Upper lobe of right lung (tissue), 1 donor: ENCODE results near the gene FBXL14. TPM values are rescaled to one million over a fixed set of nuclear protein-coding genes. Genes with fewer than 3 reads are reported as not detected.
A peak's percentile ranks its signal among the peaks of the same experiment; 100 is the strongest.

Source experiments
- ATAC-seq: fragments of 200-7000 bp; cut with Tn5 transposase; one replicate; pipeline ENCODE4 v1.9.1; 2020; ENCODE audit warnings: mild to moderate bottlenecking, moderate library complexity
- DNase-seq: peaks from one replicate; pipeline ENCODE4 v3.0.0-alpha.2; 2020
- H3K27ac ChIP-seq: fragments of 200-600 bp; one replicate; pipeline ENCODE4 v1.8.0; 2022
- H3K27me3 ChIP-seq: fragments of 200-600 bp; one replicate; pipeline ENCODE4 v1.8.0; 2022; ENCODE audit warnings: mild to moderate bottlenecking
- H3K36me3 ChIP-seq: fragments of 200-600 bp; one replicate; pipeline ENCODE4 v1.8.0; 2022
- H3K4me1 ChIP-seq: fragments of 200-600 bp; one replicate; pipeline ENCODE4 v1.8.0; 2022
- H3K4me3 ChIP-seq: fragments of 200-600 bp; one replicate; pipeline ENCODE4 v1.8.0; 2022; ENCODE audit warnings: mild to moderate bottlenecking
- H3K9me3 ChIP-seq: fragments of 200-600 bp; one replicate; pipeline ENCODE4 v1.8.0; 2022
- intact Hi-C: fragments of 100-400 bp; cut with DNase I; formaldehyde crosslinking; loops from one replicate; pipeline ENCODE4 v1.11.0; 2022
- total RNA-seq: library from RNA; stranded (reverse); fragmentation: NEBNext Ultra II Directional; extraction: Animal tissue kit (Norgen Biotek cat#: 25700); gene quantifications from one replicate; pipeline ENCODE4 v1.2.1, GENCODE V29; 2021
- TF ChIP-seq, protein P1 (sequence below): fragments of 200-600 bp; IDR thresholded peaks from one replicate; pipeline ENCODE4 v1.8.0; 2022; ENCODE audit warnings: antibody characterized with exemption
- donor health status: DM: no; HTN: yes; CAD: no; lungs with severe emphysema.

FBXL14 gene
- total RNA-seq, 1 donor from 2014 or later = 17.3 TPM

DNA sequence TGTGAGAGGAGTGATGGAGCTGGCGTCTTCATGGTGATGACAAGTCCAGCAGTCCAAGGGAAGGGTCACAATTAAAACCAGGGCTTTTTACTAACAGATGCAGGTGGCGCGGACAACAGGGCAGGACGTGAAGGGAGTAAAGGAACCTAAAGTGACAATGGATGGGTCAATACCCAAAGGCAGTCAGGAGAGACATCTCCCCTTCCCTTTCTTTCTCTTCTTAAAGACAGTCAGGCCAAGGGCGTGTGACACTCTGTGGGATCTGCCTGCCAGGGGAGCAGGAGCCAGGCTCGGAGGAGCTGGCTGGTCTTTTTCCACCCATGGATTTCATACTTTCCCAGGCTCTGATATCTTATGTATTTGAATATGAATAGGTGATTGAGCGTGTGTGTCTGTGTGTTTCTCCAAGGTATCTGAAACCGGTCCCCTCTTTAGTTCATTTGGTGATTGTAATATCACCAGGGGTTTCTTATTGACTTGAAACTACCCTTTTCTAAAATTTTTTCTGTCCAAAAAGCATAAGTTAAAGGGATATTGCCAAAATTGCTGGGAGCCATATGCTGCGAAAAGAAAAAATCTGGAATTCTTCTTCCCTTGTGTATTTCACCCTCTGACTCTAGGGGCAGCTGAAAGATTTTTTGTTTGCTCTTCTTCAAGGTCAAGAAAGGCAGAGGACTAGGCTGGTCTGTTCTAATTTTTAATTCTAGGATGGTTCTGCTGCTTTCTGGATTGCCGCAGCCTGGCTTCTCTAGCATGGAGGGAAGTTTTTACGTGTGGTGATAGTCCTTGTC is 61.8 kb downstream of the FBXL14 start:
- Histone ChIP-seq H3K27ac (no peak overlapping the region), H3K4me1 (peaks cover 4% of the 10 kb centered on the region), H3K36me3 (no peaks in the 10 kb centered on the region), H3K27me3 (peaks cover 27% of the 10 kb centered on the region), H3K9me3 (no peaks in the 10 kb centered on the region), H3K4me3 (no peak overlapping the region)
- ATAC-seq (no peak), DNase-seq (no peak)
- intact Hi-C loops = no loop called here
- TF ChIP-seq, protein P1, sequence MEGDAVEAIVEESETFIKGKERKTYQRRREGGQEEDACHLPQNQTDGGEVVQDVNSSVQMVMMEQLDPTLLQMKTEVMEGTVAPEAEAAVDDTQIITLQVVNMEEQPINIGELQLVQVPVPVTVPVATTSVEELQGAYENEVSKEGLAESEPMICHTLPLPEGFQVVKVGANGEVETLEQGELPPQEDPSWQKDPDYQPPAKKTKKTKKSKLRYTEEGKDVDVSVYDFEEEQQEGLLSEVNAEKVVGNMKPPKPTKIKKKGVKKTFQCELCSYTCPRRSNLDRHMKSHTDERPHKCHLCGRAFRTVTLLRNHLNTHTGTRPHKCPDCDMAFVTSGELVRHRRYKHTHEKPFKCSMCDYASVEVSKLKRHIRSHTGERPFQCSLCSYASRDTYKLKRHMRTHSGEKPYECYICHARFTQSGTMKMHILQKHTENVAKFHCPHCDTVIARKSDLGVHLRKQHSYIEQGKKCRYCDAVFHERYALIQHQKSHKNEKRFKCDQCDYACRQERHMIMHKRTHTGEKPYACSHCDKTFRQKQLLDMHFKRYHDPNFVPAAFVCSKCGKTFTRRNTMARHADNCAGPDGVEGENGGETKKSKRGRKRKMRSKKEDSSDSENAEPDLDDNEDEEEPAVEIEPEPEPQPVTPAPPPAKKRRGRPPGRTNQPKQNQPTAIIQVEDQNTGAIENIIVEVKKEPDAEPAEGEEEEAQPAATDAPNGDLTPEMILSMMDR = no peak

DNA sequence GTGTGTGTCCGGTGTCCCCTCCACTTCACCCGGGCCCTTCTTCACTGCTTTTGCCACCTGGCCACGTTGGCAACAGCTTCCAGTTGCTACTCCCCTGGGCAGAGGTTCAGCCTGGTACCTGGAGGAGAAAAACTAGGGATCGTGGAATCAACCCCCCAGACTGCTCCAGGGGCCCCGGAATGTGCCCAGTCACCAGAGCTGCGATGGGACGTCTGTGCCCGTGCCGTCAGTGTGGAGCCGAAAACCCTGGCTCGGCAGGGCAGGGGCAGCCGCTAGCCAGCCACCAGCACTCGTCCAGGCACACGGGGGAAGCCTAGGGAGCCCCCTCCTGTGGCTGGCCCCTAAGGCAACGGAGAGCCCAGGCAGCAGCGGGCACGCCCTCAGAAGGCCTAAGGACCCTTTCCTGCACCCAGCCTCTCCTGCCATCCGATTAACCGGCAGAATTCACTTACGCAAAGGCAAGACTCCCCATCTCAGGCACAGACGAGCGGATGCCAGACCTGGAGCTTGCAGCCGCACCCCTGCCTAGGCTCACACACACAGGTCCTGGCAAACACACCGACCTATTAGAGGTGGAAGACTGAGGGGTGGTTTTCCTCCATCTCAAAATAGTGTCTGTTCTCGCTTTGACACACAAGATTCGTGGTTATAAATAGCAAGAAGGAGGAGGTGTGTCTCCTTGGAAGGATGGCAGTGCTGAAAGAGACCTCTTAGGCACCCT is 62.6 kb downstream of the FBXL14 start:
- Histone ChIP-seq H3K9me3 (no peaks in the 10 kb centered on the region), H3K4me3 (peak overlapping the region; percentile 42), H3K36me3 (no peaks in the 10 kb centered on the region), H3K4me1 (peaks cover 4% of the 10 kb centered on the region), H3K27me3 (peaks cover 27% of the 10 kb centered on the region), H3K27ac (no peak overlapping the region)
- TF ChIP-seq, protein P1 = no peak
- DNase-seq = peak; percentile 58
- no peak for ATAC-seq
- intact Hi-C loops = no loop called here

DNA sequence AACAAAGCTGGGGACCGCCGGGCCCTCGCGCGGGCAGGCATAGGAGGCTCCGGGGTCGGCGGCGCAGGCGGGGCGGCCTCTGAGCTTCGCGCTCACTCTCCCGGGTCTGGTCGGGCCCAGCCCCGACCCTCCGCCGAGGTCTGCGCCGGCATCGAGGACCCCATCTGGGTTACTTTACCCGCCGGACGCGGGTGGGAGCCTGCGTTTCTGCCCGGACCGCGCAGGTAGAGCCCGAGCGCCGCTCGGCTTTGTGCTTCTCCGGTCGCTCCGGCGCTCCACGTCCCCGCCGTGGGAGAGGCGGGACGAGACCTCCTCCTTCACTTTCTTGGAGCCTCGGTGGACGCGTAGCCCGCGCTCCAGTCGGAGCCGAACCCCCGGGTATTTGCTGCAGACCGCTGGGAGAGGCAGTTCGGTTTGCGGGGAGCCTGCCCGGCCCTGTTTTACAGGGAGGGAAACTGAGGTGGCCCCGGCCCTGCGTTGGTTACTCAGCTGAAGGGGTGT is 63.2 kb downstream of the FBXL14 start:
- H3K27ac ChIP-seq = no peak overlapping the region
- H3K9me3 ChIP-seq = no peaks in the 10 kb centered on the region
- no peaks in the 10 kb centered on the region for H3K36me3 ChIP-seq
- H3K4me3 ChIP-seq = peak overlapping the region; percentile 42
- DNase-seq (peak; percentile 66), ATAC-seq (peak; percentile 11)
- TF ChIP-seq, protein P1 = no peak
- intact Hi-C loops = no loop called here
- H3K27me3 ChIP-seq = peaks cover 27% of the 10 kb centered on the region
- peaks cover 4% of the 10 kb centered on the region for H3K4me1 ChIP-seq

DNA sequence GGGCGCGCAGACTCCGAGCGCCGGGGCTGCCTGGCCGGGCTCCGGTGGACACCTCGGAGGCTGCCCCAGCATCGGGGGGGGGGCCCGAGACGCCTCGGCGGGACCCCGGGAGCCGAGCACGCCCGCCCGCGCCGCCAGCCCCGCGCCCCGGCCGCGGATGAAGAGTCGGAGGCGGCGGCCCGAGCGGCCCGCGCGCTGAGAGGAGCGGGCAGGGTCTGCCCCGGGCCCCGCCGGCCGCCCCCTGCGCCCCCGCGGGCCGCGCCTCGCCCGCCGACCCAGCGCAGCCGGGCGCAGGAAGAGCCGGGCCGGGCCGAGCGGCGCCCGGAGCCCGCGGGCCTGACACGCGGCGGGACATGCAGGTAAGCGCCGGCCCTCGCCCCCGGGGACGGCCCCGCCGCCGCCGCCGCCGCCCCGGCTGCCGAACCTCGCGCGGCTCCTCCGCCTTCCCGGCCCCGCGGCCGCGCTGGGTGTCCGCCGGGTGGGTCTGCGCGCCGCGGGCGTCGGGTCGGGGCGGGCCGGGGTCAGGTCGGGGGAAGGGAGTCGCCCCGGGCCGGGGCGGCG is 63.7 kb downstream of the FBXL14 start:
- ATAC-seq = no peak
- no peaks in the 10 kb centered on the region for H3K9me3 ChIP-seq
- no peaks in the 10 kb centered on the region for H3K36me3 ChIP-seq
- H3K27me3 ChIP-seq = peaks cover 27% of the 10 kb centered on the region
- DNase-seq = no peak
- peak overlapping the region; percentile 42 for H3K4me3 ChIP-seq
- no peak overlapping the region for H3K27ac ChIP-seq
- intact Hi-C loops = no loop called here
- H3K4me1 ChIP-seq = peaks cover 4% of the 10 kb centered on the region
- TF ChIP-seq, protein P1 = no peak

DNA sequence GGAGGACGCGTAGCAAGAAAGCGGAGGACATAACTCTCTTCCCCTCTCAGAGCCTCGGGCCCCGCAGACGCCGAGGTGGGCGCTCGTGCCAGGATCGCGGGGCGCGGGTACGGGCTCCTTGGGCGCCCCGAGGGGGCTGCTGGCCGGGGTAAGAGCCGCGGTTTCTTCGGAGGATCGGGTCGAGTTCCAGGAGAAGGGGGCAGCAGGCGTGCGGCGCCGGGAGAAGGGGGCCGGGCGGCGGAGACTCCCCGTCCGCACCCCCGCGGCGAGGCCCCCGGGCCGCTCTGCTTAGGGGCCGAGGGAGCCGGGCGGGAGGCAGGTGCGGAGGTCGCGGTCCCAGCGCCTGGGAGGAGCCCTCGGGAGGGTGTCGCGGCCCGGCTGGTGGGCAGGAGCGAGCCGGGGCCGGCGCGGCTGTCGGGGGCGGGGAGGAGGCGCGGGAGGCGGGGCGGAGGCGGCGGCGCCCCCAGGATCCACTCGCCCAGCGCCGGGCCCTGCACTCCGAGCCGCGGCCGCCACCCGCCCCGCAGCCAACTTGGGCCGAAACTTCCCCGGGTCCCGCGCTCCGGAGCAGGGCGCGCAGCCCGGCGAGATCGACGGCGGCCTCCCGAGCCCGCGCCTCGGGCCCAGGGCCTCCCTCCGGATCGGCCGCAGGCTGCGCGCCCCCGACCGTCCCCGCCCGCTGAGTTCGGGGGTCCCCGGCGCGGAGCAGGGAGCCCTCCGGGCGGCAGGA is 64.4 kb downstream of the FBXL14 start:
- H3K4me1 ChIP-seq = peaks cover 4% of the 10 kb centered on the region
- peak; percentile 60 for DNase-seq
- H3K36me3 ChIP-seq = no peaks in the 10 kb centered on the region
- peaks cover 30% of the 10 kb centered on the region for H3K27me3 ChIP-seq
- peak overlapping the region; percentile 42 for H3K4me3 ChIP-seq
- ATAC-seq = peak; percentile 42
- TF ChIP-seq, protein P1 = no peak
- no peak overlapping the region for H3K27ac ChIP-seq
- H3K9me3 ChIP-seq = no peaks in the 10 kb centered on the region
- intact Hi-C loops = no loop called here
